ENCODE data around the gene TAAR5.
"Not testable (repeated sequence)": the region's sequence is repeated elsewhere in the genome, so short reads cannot be mapped to it uniquely, and the experiment has no call there.

TAAR5 gene

DNA sequence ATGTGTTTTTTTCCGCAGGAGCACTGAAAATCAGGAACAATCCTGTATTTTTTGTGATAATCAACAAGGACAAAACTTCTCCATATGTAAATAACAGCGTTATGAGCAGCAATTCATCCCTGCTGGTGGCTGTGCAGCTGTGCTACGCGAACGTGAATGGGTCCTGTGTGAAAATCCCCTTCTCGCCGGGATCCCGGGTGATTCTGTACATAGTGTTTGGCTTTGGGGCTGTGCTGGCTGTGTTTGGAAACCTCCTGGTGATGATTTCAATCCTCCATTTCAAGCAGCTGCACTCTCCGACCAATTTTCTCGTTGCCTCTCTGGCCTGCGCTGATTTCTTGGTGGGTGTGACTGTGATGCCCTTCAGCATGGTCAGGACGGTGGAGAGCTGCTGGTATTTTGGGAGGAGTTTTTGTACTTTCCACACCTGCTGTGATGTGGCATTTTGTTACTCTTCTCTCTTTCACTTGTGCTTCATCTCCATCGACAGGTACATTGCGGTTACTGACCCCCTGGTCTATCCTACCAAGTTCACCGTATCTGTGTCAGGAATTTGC lies 19.2 kb downstream of the TAAR5 start, which contains the start of gene TAAR6:
Gene TAAR6 (plus strand): TSS at position 102 of the 557 bp plus-strand sequence. CDS start 0 bp downstream, at position 102.
- DNase-seq (ENCODE audit: low read depth, low spot score), result no peak
- no peak within 1 kb of the TSS for H3K4me3 ChIP-seq (ENCODE audit: low read depth, low read length)
- in situ Hi-C loops (cut with HindIII; ENCODE audit: low sequenced_read_pairs), result no loop called here
- no peak for TF ChIP-seq CTCF (IDR thresholded peaks at IDR 0.05; ENCODE audit: low read depth, low read length)

DNA sequence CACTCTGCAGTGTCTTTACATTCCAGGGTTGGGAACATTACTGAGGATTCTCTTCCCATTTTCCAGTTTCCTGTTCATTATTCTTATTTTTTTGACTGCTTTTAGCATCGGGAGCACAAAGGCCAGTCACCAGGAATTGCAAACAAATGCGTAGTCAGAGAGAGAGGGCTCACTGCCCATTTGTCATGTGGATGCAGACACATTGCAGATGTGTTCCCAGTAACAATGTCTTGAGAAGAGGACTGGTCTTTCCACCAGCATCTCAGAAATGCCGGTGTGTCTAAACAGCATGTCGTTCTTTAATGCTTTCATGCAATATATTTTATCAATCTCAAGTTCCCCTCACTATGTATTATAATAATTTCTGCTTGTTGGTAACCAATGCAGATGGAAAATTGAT lies 20.4 kb downstream of the TAAR5 start:
- H3K4me3 ChIP-seq (ENCODE audit: low read depth, low read length), result no peak overlapping the region
- DNase-seq (ENCODE audit: low read depth, low spot score), result no peak
- TF ChIP-seq CTCF (IDR thresholded peaks at IDR 0.05; ENCODE audit: low read depth, low read length), result no peak
- in situ Hi-C loops (cut with HindIII; ENCODE audit: low sequenced_read_pairs), result no loop called here

- in situ Hi-C loops (cut with HindIII; ENCODE audit: low sequenced_read_pairs), result no loop called here
- no peak for TF ChIP-seq CTCF (IDR thresholded peaks at IDR 0.05; ENCODE audit: low read depth, low read length)
- H3K4me3 ChIP-seq (ENCODE audit: low read depth, low read length), result no peak overlapping the region
Measured at GRCh38 chr6:132568611-132569010, 20.9 kb downstream of the TAAR5 start.

DNA sequence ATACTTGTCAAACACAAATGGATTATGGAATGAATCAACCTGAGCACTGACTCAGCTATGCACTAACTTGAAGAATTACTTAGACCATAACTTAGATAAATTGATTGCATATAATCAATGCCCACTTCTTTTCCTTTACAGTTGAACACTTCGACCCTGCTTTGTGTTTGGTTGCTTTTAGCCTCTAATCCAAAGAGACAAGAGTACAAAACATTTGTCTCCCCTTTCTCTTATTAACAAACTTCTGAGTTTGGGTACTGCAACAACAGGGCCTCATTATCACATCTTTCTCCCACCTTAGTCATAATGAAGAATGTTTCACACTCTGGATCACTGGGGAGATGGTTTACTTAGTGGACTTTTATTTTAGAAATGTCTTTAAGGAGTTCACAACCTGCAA lies 22.0 kb downstream of the TAAR5 start:
- in situ Hi-C loops (cut with HindIII; ENCODE audit: low sequenced_read_pairs), result no loop called here
- no peak overlapping the region for H3K4me3 ChIP-seq (ENCODE audit: low read depth, low read length)
- DNase-seq (ENCODE audit: low read depth, low spot score), result no peak
- no peak for TF ChIP-seq CTCF (IDR thresholded peaks at IDR 0.05; ENCODE audit: low read depth, low read length)

More at GRCh38 chr6:132568611-132569010, 20.9 kb downstream of the TAAR5 start:
- no peak for DNase-seq (ENCODE audit: low read depth, low spot score)

GRCh38 chr6:132566404-132566803 lies 23.1 kb downstream of the TAAR5 start:
- DNase-seq (ENCODE audit: low read depth, low spot score), result no peak
- H3K4me3 ChIP-seq (ENCODE audit: low read depth, low read length), result no peak overlapping the region
- in situ Hi-C loops (cut with HindIII; ENCODE audit: low sequenced_read_pairs), result no loop called here
- TF ChIP-seq CTCF (IDR thresholded peaks at IDR 0.05; ENCODE audit: low read depth, low read length), result no peak

DNA sequence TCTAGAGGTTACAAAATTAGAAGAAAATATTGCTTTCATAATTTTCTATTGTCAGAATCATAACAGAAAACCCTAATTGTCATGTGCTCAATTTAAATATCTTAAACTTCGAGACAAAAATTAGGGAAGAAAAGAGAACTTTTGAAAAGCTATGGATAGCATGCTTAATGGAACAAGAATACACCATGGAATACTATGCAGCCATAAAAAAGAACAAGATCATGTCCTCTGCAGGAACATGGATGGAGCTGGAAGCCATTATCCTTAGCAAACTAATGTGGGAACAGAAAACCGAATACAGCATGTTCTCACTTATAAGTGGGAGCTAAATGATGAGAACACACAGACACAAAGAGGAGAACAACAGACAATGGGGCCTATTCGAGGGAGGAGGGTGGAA lies 29.5 kb downstream of the TAAR5 start:
- in situ Hi-C loops (cut with HindIII; ENCODE audit: low sequenced_read_pairs); H3K4me3 ChIP-seq (ENCODE audit: low read depth, low read length); DNase-seq (ENCODE audit: low read depth, low spot score): not testable (repeated sequence)

DNA sequence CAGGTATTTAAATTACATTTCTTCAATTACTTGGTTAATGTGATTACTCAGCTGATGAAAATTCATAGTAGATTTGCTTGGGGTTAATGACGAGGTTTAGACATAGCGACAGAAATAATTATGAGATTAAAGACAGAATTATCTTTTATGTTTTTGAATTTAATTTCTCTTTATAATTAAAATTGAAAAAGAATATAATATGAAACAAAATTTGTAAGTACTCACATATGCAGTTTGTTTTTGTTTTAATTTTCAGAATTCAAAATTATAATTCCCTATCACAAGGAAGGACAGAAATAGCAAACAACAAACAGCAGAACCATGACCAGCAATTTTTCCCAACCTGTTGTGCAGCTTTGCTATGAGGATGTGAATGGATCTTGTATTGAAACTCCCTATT lies 37.2 kb downstream of the TAAR5 start, which contains the start of gene TAAR8:
Gene TAAR8 (plus strand): TSS at position 301 of the 400 bp plus-strand sequence. CDS start 21 bp downstream, at position 322.
- no peak for DNase-seq (ENCODE audit: low read depth, low spot score)
- H3K4me3 ChIP-seq (ENCODE audit: low read depth, low read length), result no peak within 1 kb of the TSS
- no peak for TF ChIP-seq CTCF (IDR thresholded peaks at IDR 0.05; ENCODE audit: low read depth, low read length)
- in situ Hi-C loops (cut with HindIII; ENCODE audit: low sequenced_read_pairs), result no loop called here

Measured in astrocyte of the spinal cord (primary cell).